ENCODE data around the gene RBM43. TPM values are rescaled to one million over a fixed set of nuclear protein-coding genes. Genes with fewer than 3 reads are reported as not detected.
"Not testable (repeated sequence)": the region's sequence is repeated elsewhere in the genome, so short reads cannot be mapped to it uniquely, and the experiment has no call there.

Gene RBM43
- total and polyA plus RNA-seq, 2 donors from 2014 or later, result 6.0 to 13.6 TPM

GRCh38 chr2:151299920-151300539, 38.4 kb upstream of the RBM43 start:
- Histone ChIP-seq H3K9me3 (ENCODE audit: control insufficient read depth in 2 of 3, insufficient read depth in 1 of 3, low read length in 3 of 3) (no peaks in the 10 kb centered on the region), H3K36me3 (ENCODE audit: control insufficient read depth in 2 of 3, insufficient read depth in 3 of 3, low read length in 3 of 3) (no peaks in the 10 kb centered on the region), H3K27me3 (ENCODE audit: control insufficient read depth, insufficient read depth, low read length) (no peaks in the 10 kb centered on the region), H3K4me1 (ENCODE audit: control insufficient read depth in 2 of 3, insufficient read depth in 2 of 3, low read depth in 1 of 3, low read length in 3 of 3) (no peaks in the 10 kb centered on the region), H3K9ac (ENCODE audit: low read length in 3 of 3) (no peak overlapping the region), H3K27ac (ENCODE audit: low read depth in 2 of 2, low read length in 2 of 2) (no peak overlapping the region), H3K4me3 (ENCODE audit: low read length in 3 of 3) (no peak overlapping the region)
- FAIRE-seq (no peak), DNase-seq (no peak)
- TF ChIP-seq CTCF (IDR thresholded peaks at IDR 0.05; ENCODE audit: borderline replicate concordance, extremely low read depth, insufficient read depth), result no peak
- intact Hi-C loops (cut with DNase I), result no loop called here

GRCh38 chr2:151297882-151298281, 36.2 kb upstream of the RBM43 start:
- Histone ChIP-seq H3K36me3 (ENCODE audit: control insufficient read depth in 2 of 3, insufficient read depth in 3 of 3, low read length in 3 of 3) (no peaks in the 10 kb centered on the region), H3K27me3 (ENCODE audit: control insufficient read depth, insufficient read depth, low read length) (no peaks in the 10 kb centered on the region), H3K27ac (ENCODE audit: low read depth in 2 of 2, low read length in 2 of 2) (no peak overlapping the region), H3K4me3 (ENCODE audit: low read length in 3 of 3) (no peak overlapping the region), H3K9me3 (ENCODE audit: control insufficient read depth in 2 of 3, insufficient read depth in 1 of 3, low read length in 3 of 3) (no peaks in the 10 kb centered on the region), H3K4me1 (ENCODE audit: control insufficient read depth in 2 of 3, insufficient read depth in 2 of 3, low read depth in 1 of 3, low read length in 3 of 3) (no peaks in the 10 kb centered on the region), H3K9ac (ENCODE audit: low read length in 3 of 3) (no peak overlapping the region)
- FAIRE-seq (no peak), DNase-seq (no peak)
- intact Hi-C loops (cut with DNase I), result no loop called here
- no peak for TF ChIP-seq CTCF (IDR thresholded peaks at IDR 0.05; ENCODE audit: borderline replicate concordance, extremely low read depth, insufficient read depth)

GRCh38 chr2:151295926-151296325, 34.3 kb upstream of the RBM43 start:
- intact Hi-C loops (cut with DNase I); H3K4me3 ChIP-seq (ENCODE audit: low read length in 3 of 3); H3K9ac ChIP-seq (ENCODE audit: low read length in 3 of 3); H3K4me1 ChIP-seq (ENCODE audit: control insufficient read depth in 2 of 3, insufficient read depth in 2 of 3, low read depth in 1 of 3, low read length in 3 of 3); H3K9me3 ChIP-seq (ENCODE audit: control insufficient read depth in 2 of 3, insufficient read depth in 1 of 3, low read length in 3 of 3); H3K27me3 ChIP-seq (ENCODE audit: control insufficient read depth, insufficient read depth, low read length); H3K36me3 ChIP-seq (ENCODE audit: control insufficient read depth in 2 of 3, insufficient read depth in 3 of 3, low read length in 3 of 3); H3K27ac ChIP-seq (ENCODE audit: low read depth in 2 of 2, low read length in 2 of 2); DNase-seq; FAIRE-seq: not testable (repeated sequence)

GRCh38 chr2:151292546-151292945, 30.9 kb upstream of the RBM43 start:
- no peak for DNase-seq
- intact Hi-C loops (cut with DNase I), result no loop called here
- no peak for FAIRE-seq

More at GRCh38 chr2:151292546-151292945, 30.9 kb upstream of the RBM43 start:
- H3K9ac ChIP-seq (ENCODE audit: low read length in 3 of 3), result no peak overlapping the region
- no peak for TF ChIP-seq CTCF (IDR thresholded peaks at IDR 0.05; ENCODE audit: borderline replicate concordance, extremely low read depth, insufficient read depth)
- H3K9me3 ChIP-seq (ENCODE audit: control insufficient read depth in 2 of 3, insufficient read depth in 1 of 3, low read length in 3 of 3), result no peaks in the 10 kb centered on the region
- H3K36me3 ChIP-seq (ENCODE audit: control insufficient read depth in 2 of 3, insufficient read depth in 3 of 3, low read length in 3 of 3), result no peaks in the 10 kb centered on the region
- no peak overlapping the region for H3K4me3 ChIP-seq (ENCODE audit: low read length in 3 of 3)
- no peak overlapping the region for H3K27ac ChIP-seq (ENCODE audit: low read depth in 2 of 2, low read length in 2 of 2)
- H3K4me1 ChIP-seq (ENCODE audit: control insufficient read depth in 2 of 3, insufficient read depth in 2 of 3, low read depth in 1 of 3, low read length in 3 of 3), result peaks cover 0 to 6% (median 2%) of the 10 kb centered on the region in 3 donors
- no peaks in the 10 kb centered on the region for H3K27me3 ChIP-seq (ENCODE audit: control insufficient read depth, insufficient read depth, low read length)
